SK-N-SH (cell line): ENCODE data around the gene PRRC2B.

Experiments used
- ELF1 ChIP-seq: IDR thresholded peaks from 2 replicates; pipeline ENCODE4 v1.4.0; 2012
- FOXM1 ChIP-seq: IDR thresholded peaks from 2 replicates; pipeline ENCODE4 v1.4.0; 2012; ENCODE audit warnings: low read depth, mild to moderate bottlenecking
- GABPA ChIP-seq: IDR thresholded peaks from 2 replicates; pipeline ENCODE4 v1.4.0; 2012; ENCODE audit warnings: low read depth, mild to moderate bottlenecking
- MEF2A ChIP-seq: IDR thresholded peaks from 2 replicates; pipeline ENCODE4 v1.4.0; 2012; ENCODE audit warnings: low read depth, borderline replicate concordance
- TEAD4 ChIP-seq: IDR thresholded peaks from 2 replicates; pipeline ENCODE4 v1.4.0; 2012; ENCODE audit warnings: mild to moderate bottlenecking, borderline replicate concordance; ENCODE audit not compliant: insufficient read depth
- TF ChIP-seq, protein P1 (sequence below): fragments of 200-600 bp; sonication (generic); IDR thresholded peaks from 2 replicates; pipeline ENCODE4 v1.6.1; 2017; ENCODE audit warnings: antibody characterized with exemption, mild to moderate bottlenecking, moderate library complexity

- TF ChIP-seq, protein P1, sequence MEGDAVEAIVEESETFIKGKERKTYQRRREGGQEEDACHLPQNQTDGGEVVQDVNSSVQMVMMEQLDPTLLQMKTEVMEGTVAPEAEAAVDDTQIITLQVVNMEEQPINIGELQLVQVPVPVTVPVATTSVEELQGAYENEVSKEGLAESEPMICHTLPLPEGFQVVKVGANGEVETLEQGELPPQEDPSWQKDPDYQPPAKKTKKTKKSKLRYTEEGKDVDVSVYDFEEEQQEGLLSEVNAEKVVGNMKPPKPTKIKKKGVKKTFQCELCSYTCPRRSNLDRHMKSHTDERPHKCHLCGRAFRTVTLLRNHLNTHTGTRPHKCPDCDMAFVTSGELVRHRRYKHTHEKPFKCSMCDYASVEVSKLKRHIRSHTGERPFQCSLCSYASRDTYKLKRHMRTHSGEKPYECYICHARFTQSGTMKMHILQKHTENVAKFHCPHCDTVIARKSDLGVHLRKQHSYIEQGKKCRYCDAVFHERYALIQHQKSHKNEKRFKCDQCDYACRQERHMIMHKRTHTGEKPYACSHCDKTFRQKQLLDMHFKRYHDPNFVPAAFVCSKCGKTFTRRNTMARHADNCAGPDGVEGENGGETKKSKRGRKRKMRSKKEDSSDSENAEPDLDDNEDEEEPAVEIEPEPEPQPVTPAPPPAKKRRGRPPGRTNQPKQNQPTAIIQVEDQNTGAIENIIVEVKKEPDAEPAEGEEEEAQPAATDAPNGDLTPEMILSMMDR = no peak
- TF ChIP-seq ELF1 = no peak
- TF ChIP-seq MEF2A = no peak
- no peak for TF ChIP-seq GABPA
- TF ChIP-seq TEAD4 = no peak
- no peak for TF ChIP-seq FOXM1
Measured at GRCh38 chr9:131461166-131461565, 67.3 kb downstream of the PRRC2B start.
